ENCODE results near the gene ADD3. TPM values are rescaled to one million over a fixed set of nuclear protein-coding genes. Genes with fewer than 3 reads are reported as not detected.
A peak's percentile ranks its signal among the peaks of the same experiment; 100 is the strongest.

ADD3 gene
- total RNA-seq, 1 experiment from 2014 or later: 59.9 TPM

- Histone ChIP-seq H4K91ac (ENCODE audit: insufficient read length, low read depth, low read length) (no peak overlapping the region), H2BK15ac (ENCODE audit: low read depth, low read length) (no peak overlapping the region), H2BK12ac (ENCODE audit: insufficient read length, low read depth, low read length) (no peak overlapping the region), H4K5ac (ENCODE audit: insufficient read length, low read depth, low read length) (no peak overlapping the region), H4K8ac (replicated peaks; ENCODE audit: insufficient read length, low read depth, low read length) (no peak overlapping the region), H2AK5ac (ENCODE audit: insufficient read length, low read length) (no peak overlapping the region), H3K4ac (ENCODE audit: low read depth, low read length) (no peak overlapping the region), H3T11ph (ENCODE audit: low read length) (no peak overlapping the region), H3K79me1 (ENCODE audit: insufficient read depth, low read depth, low read length, poor library complexity, severe bottlenecking) (peaks cover 3% of the 10 kb centered on the region), H2BK120ac (ENCODE audit: low read depth, low read length, poor library complexity, severe bottlenecking) (no peak overlapping the region), H4K20me1 (ENCODE audit: control insufficient read depth, insufficient read depth, insufficient read length) (no peaks in the 10 kb centered on the region), H3K9ac (ENCODE audit: extremely low read depth, insufficient read length, low read length) (no peak overlapping the region), H2BK5ac (ENCODE audit: insufficient read length, low read length) (no peak overlapping the region), H3K27ac (ENCODE audit: insufficient read length, low read depth, low read length) (no peak overlapping the region), H3K56ac (ENCODE audit: insufficient read length, low read depth, low read length) (no peak overlapping the region), H3K4me1 (ENCODE audit: insufficient read depth, low read length) (peaks cover 5% of the 10 kb centered on the region; the same call in 1 of the 2 replicates), H3K9me3 (ENCODE audit: control insufficient read depth, low read depth, low read length) (no peaks in the 10 kb centered on the region), H3K79me2 (ENCODE audit: insufficient read depth, low read length) (peaks cover 3% of the 10 kb centered on the region; the same call in 1 of the 2 replicates), H3K23ac (ENCODE audit: insufficient read length, low read depth, low read length) (no peak overlapping the region), H3K23me2 (ENCODE audit: insufficient read length, low read depth, low read length, poor library complexity, severe bottlenecking) (no peaks in the 10 kb centered on the region), H2BK20ac (ENCODE audit: low read depth, low read length, poor library complexity, severe bottlenecking) (no peak overlapping the region), H2AFZ (ENCODE audit: low read length) (no peak overlapping the region), H3K14ac (ENCODE audit: insufficient read depth, low read length) (no peak overlapping the region), H3K4me2 (ENCODE audit: insufficient read depth, insufficient read length, low read length) (no peak overlapping the region), H3K27me3 (ENCODE audit: insufficient read depth, low read length) (no peaks in the 10 kb centered on the region), H3K18ac (ENCODE audit: insufficient read length, low read depth, low read length) (no peak overlapping the region)
- peak; percentile 60 for TF ChIP-seq CTCF (conservative IDR thresholded peaks at IDR 0.05)
- Mint-ChIP-seq H3K4me1 (peaks cover 34 to 36% of the 10 kb centered on the region in 2 experiments), H3K27ac (no peak overlapping the region; a peak in 1 of 7 replicates), H3K27me3 (ENCODE audit: low read depth) (no peaks in the 10 kb centered on the region), H3K9me3 (no peaks in the 10 kb centered on the region), H3K36me3 (ENCODE audit: insufficient read depth in 1 of 3, low read depth in 3 of 3) (no peaks in the 10 kb centered on the region), H3K4me3 (no peak overlapping the region)
- no CpG with 5 or more reads among the region's 9 CpGs for WGBS (ENCODE audit: extremely low coverage, insufficient read length, low lambda C conversion rate)
- no peak for DNase-seq
Observed at GRCh38 chr10:110035070-110035921, 27.5 kb downstream of the ADD3 start.

Data from H9 (cell line).